B cell (primary cell): ENCODE results near the gene CDC25B.

Experiments used
- EZH2 ChIP-seq: IDR thresholded peaks from 2 replicates; pipeline ENCODE4 v1.6.1; 2012; ENCODE audit warnings: borderline replicate concordance, low read depth, mild to moderate bottlenecking, moderate library complexity, low read length; ENCODE audit not compliant: insufficient read depth, poor library complexity, severe bottlenecking
- TF ChIP-seq, protein P1 (sequence below): fragments of 200-600 bp; IDR thresholded peaks from one replicate; pipeline ENCODE4 v1.8.0; 2022; ENCODE audit warnings: antibody characterized with exemption, mild to moderate bottlenecking

DNA sequence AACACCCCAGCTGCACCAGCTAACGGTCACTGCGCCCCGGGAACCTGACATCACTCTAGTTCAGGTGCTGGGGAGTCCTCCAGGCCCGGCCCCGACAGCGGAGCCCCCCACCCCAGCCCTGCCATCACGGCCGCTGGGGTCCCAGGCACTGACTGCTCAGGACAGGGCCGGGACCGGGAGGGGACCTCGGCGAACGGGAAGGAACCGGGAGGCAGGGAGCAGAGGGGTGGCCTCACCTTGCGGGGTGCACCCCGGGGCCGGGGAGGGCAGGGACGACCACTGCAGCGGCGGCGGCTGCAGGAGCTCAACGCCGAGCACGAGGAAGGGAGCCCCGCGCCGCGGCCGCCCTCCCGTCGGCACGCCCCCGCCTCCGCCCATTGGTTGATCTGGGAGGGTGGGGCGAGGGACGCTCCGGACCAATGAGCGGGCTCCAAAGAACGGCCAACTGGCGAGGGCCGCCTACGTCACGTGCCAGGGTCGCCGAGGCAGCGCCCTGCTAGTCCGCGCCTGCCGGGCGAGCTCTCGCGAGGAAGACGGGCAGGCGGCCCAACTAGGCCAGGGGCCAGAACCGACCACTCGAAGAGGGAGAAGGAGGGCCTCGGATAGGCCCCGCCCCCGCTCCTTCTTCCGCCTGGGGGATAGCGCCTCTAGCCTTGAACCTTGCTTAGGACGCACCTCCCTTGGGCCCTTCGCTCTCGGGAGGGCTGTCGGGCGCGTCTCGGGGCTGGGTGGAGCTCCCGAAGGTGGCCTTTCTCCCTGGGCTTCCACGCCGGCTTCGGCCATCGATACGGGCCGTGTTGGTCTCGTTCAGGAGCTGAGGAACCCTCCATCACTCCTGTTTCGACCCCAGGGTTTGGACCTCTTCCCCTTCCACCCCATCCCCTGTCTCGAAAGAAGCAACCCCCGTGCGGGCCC, 28.4 kb upstream of the CDC25B start, which contains the start of gene ADISSP:
- TF ChIP-seq, protein P1, sequence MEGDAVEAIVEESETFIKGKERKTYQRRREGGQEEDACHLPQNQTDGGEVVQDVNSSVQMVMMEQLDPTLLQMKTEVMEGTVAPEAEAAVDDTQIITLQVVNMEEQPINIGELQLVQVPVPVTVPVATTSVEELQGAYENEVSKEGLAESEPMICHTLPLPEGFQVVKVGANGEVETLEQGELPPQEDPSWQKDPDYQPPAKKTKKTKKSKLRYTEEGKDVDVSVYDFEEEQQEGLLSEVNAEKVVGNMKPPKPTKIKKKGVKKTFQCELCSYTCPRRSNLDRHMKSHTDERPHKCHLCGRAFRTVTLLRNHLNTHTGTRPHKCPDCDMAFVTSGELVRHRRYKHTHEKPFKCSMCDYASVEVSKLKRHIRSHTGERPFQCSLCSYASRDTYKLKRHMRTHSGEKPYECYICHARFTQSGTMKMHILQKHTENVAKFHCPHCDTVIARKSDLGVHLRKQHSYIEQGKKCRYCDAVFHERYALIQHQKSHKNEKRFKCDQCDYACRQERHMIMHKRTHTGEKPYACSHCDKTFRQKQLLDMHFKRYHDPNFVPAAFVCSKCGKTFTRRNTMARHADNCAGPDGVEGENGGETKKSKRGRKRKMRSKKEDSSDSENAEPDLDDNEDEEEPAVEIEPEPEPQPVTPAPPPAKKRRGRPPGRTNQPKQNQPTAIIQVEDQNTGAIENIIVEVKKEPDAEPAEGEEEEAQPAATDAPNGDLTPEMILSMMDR, result no peak
- no peak for TF ChIP-seq EZH2
